Left cardiac atrium (tissue), 4 donors: ENCODE measurements around the gene DDX39A. TPM values are rescaled to one million over a fixed set of nuclear protein-coding genes. Genes with fewer than 3 reads are reported as not detected.
A peak's percentile ranks its signal among the peaks of the same experiment; 100 is the strongest.
"Not testable (repeated sequence)": the region's sequence is repeated elsewhere in the genome, so short reads cannot be mapped to it uniquely, and the experiment has no call there.

Experiments used
- ATAC-seq, 2 donors: fragments of 200-7000 bp; cut with Tn5 transposase; one replicate each; pipeline ENCODE4 v1.9.1; 2020; ENCODE audit warnings: mild to moderate bottlenecking in 2 of 2, moderate library complexity in 2 of 2
- DNase-seq: peaks from one replicate; pipeline ENCODE4 v3.0.0-alpha.2; 2020
- intact Hi-C, 2 donors: fragments of 100-400 bp; cut with DNase I; formaldehyde crosslinking; loops; one replicate each; pipeline versions ENCODE4 v1.14.1 to v1.15.1; 2022 to 2023
- long read RNA-seq: library from polyadenylated mRNA; unstranded; transcript quantifications from one replicate; pipeline ENCODE4 v2.0.0, GENCODE V29; 2021
- total RNA-seq, 2 donors: library from RNA; stranded (reverse); fragmentation: NEBNext Ultra II Directional; extraction: Animal tissue kit (Norgen Biotek cat#: 25700); gene quantifications; one replicate each; pipeline ENCODE4 v1.2.1, GENCODE V29; 2021
- donor health status: DM: no; HTN: yes; CAD: no.
- donor health status: DM: no; HTN: yes; CAD: no; lungs with severe emphysema.
- donor health status: DM: yes; HTN: yes; CAD: no.
- donor health status: Dilated cardiomyopathy.

DDX39A gene
- total RNA-seq, result 10 to 100 TPM; 31.8 to 41.6 TPM
- long read RNA-seq, transcript DDX39A-201 (11 exons, 1,471 nt), result major isoform, 69 of 86 reads
- long read RNA-seq, partial matches to known transcripts, result 2 of 86 reads
- long read RNA-seq, other reads (novel, unspliced or antisense), result 13 of 86 reads

GRCh38 chr19:14419106-14419813 is at the start of gene DDX39A:
Gene DDX39A (minus strand): TSS chr19:14419341. CDS start chr19:14413220, 6,121 bp downstream.
- ATAC-seq (peak; percentile 98 to 99), DNase-seq (peak; percentile 99)
- intact Hi-C loops, result no loop called here

- DNase-seq, result no peak
- no peak for ATAC-seq
- intact Hi-C loops, result no loop called here
Observed at GRCh38 chr19:14467816-14468215, 48.7 kb upstream of the DDX39A start.

- intact Hi-C loops, result no loop called here
- DNase-seq (no peak), ATAC-seq (no peak)
Observed at GRCh38 chr19:14467391-14467790, 48.2 kb upstream of the DDX39A start.

GRCh38 chr19:14463747-14464146 is 44.6 kb upstream of the DDX39A start:
- intact Hi-C loops, result no loop called here
- ATAC-seq (no peak), DNase-seq (no peak)

- ATAC-seq, intact Hi-C loops, DNase-seq: not testable (repeated sequence)
Observed at GRCh38 chr19:14462401-14462800, 43.3 kb upstream of the DDX39A start.

- DNase-seq, result no peak
- intact Hi-C loops, result no loop called here
- ATAC-seq, result no peak
Observed at GRCh38 chr19:14460935-14461334, 41.8 kb upstream of the DDX39A start.

GRCh38 chr19:14459703-14460102 is 40.6 kb upstream of the DDX39A start:
- ATAC-seq (peak; percentile 27 to 57), DNase-seq (no peak)
- intact Hi-C loops, result no loop called here

GRCh38 chr19:14452303-14452702 is 33.2 kb upstream of the DDX39A start:
- not testable (repeated sequence) for DNase-seq

GRCh38 chr19:14450876-14451275 is 31.7 kb upstream of the DDX39A start:
- DNase-seq, result no peak
- intact Hi-C loops, result no loop called here
- no peak for ATAC-seq

More at GRCh38 chr19:14452303-14452702, 33.2 kb upstream of the DDX39A start:
- intact Hi-C loops, ATAC-seq: not testable (repeated sequence)

GRCh38 chr19:14450168-14450874 is 31.2 kb upstream of the DDX39A start:
- ATAC-seq, result peak; percentile 12 to 61
- intact Hi-C loops, result no loop called here
- DNase-seq, result peak; percentile 60

GRCh38 chr19:14449321-14449720 is 30.2 kb upstream of the DDX39A start:
- intact Hi-C loops, result no loop called here

GRCh38 chr19:14446336-14447036 is 27.3 kb upstream of the DDX39A start:
- no peak for ATAC-seq
- intact Hi-C loops, result no loop called here
- DNase-seq, result no peak

More at GRCh38 chr19:14449321-14449720, 30.2 kb upstream of the DDX39A start:
- DNase-seq, result no peak
- ATAC-seq, result no peak

- ATAC-seq (no peak), DNase-seq (no peak)
- intact Hi-C loops, result no loop called here
Observed at GRCh38 chr19:14443632-14444216, 24.6 kb upstream of the DDX39A start.

- intact Hi-C loops, result no loop called here
Observed at GRCh38 chr19:14442891-14443631, 23.9 kb upstream of the DDX39A start.

GRCh38 chr19:14441041-14441938 is 22.1 kb upstream of the DDX39A start:
- intact Hi-C loops, result no loop called here
- DNase-seq, result no peak
- ATAC-seq, result peak in 1 of 2 donors; percentile 10

More at GRCh38 chr19:14442891-14443631, 23.9 kb upstream of the DDX39A start:
- DNase-seq (no peak), ATAC-seq (no peak)

GRCh38 chr19:14440049-14440448 is 20.9 kb upstream of the DDX39A start:
- peak; percentile 60 to 64 for ATAC-seq
- intact Hi-C loops, result no loop called here
- peak; percentile 80 for DNase-seq

- DNase-seq, result no peak
- intact Hi-C loops, result no loop called here
- no peak for ATAC-seq
Observed at GRCh38 chr19:14439014-14439413, 19.9 kb upstream of the DDX39A start.
